Naive thymus-derived CD4-positive, alpha-beta T cell (primary cell): ENCODE data around the gene MLX. TPM values are rescaled to one million over a fixed set of nuclear protein-coding genes. Genes with fewer than 3 reads are reported as not detected.

Experiments
- ATAC-seq: fragments of 150-1000 bp; cut with Tn5 transposase; 2 replicates; pipeline ENCODE4 v1.10.0; 2021; ENCODE audit warnings: mild to moderate bottlenecking, moderate library complexity
- CTCF ChIA-PET: fragments of 350-600 bp; sonication (Branson Sonifier 250); formaldehyde crosslinking; loops from one replicate; lab custom pipeline; 2021; ENCODE audit warnings: antibody characterized with exemption; lab: Charles Lee
- POLR2A ChIA-PET: fragments of 350-600 bp; sonication (Branson Sonifier 250); formaldehyde crosslinking; loops from one replicate; lab custom pipeline; 2021; ENCODE audit warnings: antibody characterized with exemption, inconsistent platforms; lab: Charles Lee
- DNase-seq, 9 donors: peaks; one replicate each; pipeline versions ENCODE4 v3.0.0 to v3.0.0-alpha.2; 2020 to 2022; ENCODE audit warnings: mixed read lengths in 1 of 9
- H3K27ac ChIP-seq: one replicate; pipeline ENCODE4 v1.7.0; 2013; ENCODE audit warnings: mild to moderate bottlenecking, low read depth, low read length, moderate library complexity
- H3K27me3 ChIP-seq, 2 donors: one replicate each; pipeline ENCODE4 v1.7.0; 2013; ENCODE audit warnings: low read length in 2 of 2, mild to moderate bottlenecking in 2 of 2, moderate library complexity in 2 of 2; ENCODE audit not compliant: control insufficient read depth in 2 of 2, insufficient read depth in 2 of 2
- H3K36me3 ChIP-seq, 3 experiments: 1 replicate in 2 of 3; 2 replicates in 1 of 3; pipeline ENCODE4 v1.7.0; 2013; ENCODE audit warnings: low read length in 3 of 3, mild to moderate bottlenecking in 3 of 3, moderate library complexity in 1 of 3; ENCODE audit not compliant: insufficient read depth in 3 of 3, control insufficient read depth in 2 of 3
- H3K4me1 ChIP-seq, 2 donors: one replicate each; pipeline ENCODE4 v1.7.0; 2013; ENCODE audit warnings: low read length in 2 of 2, mild to moderate bottlenecking in 2 of 2, moderate library complexity in 1 of 2; ENCODE audit not compliant: control insufficient read depth in 2 of 2, insufficient read depth in 2 of 2
- H3K4me3 ChIP-seq: 2 replicates; pipeline ENCODE4 v1.7.0; 2013; ENCODE audit warnings: mild to moderate bottlenecking, low read length
- H3K9me3 ChIP-seq, 3 experiments: 1 replicate in 2 of 3; 2 replicates in 1 of 3; pipeline ENCODE4 v1.7.0; 2013; ENCODE audit warnings: low read length in 3 of 3; ENCODE audit not compliant: control insufficient read depth in 2 of 3
- H3K27ac Mint-ChIP-seq, 9 donors: one replicate each; pipeline ENCODE4 v1.8.0; 2020 to 2022; ENCODE audit warnings: mixed read lengths in 9 of 9, mild to moderate bottlenecking in 8 of 9, moderate library complexity in 5 of 9, inconsistent platforms in 2 of 9
- H3K27me3 Mint-ChIP-seq, 5 donors: one replicate each; pipeline ENCODE4 v1.8.0; 2021 to 2022; ENCODE audit warnings: mixed read lengths in 5 of 5, mild to moderate bottlenecking in 1 of 5
- H3K36me3 Mint-ChIP-seq, 5 donors: one replicate each; pipeline ENCODE4 v1.8.0; 2020 to 2022; ENCODE audit warnings: mixed read lengths in 5 of 5, mild to moderate bottlenecking in 3 of 5, inconsistent platforms in 1 of 5
- H3K4me1 Mint-ChIP-seq, 7 donors: one replicate each; pipeline ENCODE4 v1.8.0; 2020 to 2022; ENCODE audit warnings: mixed read lengths in 7 of 7, mild to moderate bottlenecking in 3 of 7, inconsistent platforms in 1 of 7
- H3K4me3 Mint-ChIP-seq, 10 donors: one replicate each; pipeline ENCODE4 v1.8.0; 2020 to 2022; ENCODE audit warnings: mild to moderate bottlenecking in 10 of 10, mixed read lengths in 10 of 10, moderate library complexity in 6 of 10, inconsistent platforms in 2 of 10
- H3K9me3 Mint-ChIP-seq, 11 donors: one replicate each; pipeline ENCODE4 v1.8.0; 2020 to 2022; ENCODE audit warnings: mixed read lengths in 11 of 11, mild to moderate bottlenecking in 4 of 11, inconsistent platforms in 1 of 11, moderate library complexity in 1 of 11
- intact Hi-C, 2 donors: fragments of 100-400 bp; cut with micrococcal nuclease; formaldehyde crosslinking; loops; one replicate each; pipeline ENCODE4 v1.15.1; 2023
- polyA plus RNA-seq, 2 donors: library from polyadenylated mRNA; unstranded; fragments of 300-500 nt; fragmentation: Illumina TruSeq; gene quantifications; one replicate each; pipeline ENCODE4 v1.2.3, GENCODE V29; 2021
- total RNA-seq, 6 experiments: library from RNA in 5 of 6; stranded (reverse) in 5 of 6; gene quantifications; 1 replicate in 5 of 6; 2 replicates in 1 of 6; pipeline ENCODE4 v1.2.3 and lab custom pipeline; 2021 to 2026

MLX gene
- total and polyA plus RNA-seq, 7 experiments from 2014 or later: 28.1 to 73.9 (median 50.1) TPM

GRCh38 chr17:42573095-42573494, 6.2 kb downstream of the MLX start:
- POLR2A ChIA-PET: interaction anchor here (1.6 kb wide), 1 partner anchor 11 kb away, joined by 4 read pairs; the partner anchor contains the start of gene COASY
- H3K27ac Mint-ChIP-seq: peak overlapping the region in 2 of 9 donors; percentile 26 to 86
- Histone ChIP-seq H3K27ac (no peak overlapping the region), H3K4me3 (no peak overlapping the region), H3K27me3 (no peaks in the 10 kb centered on the region), H3K9me3 (no peaks in the 10 kb centered on the region), H3K36me3 (peaks cover 21 to 70% (median 23%) of the 10 kb centered on the region in 3 experiments), H3K4me1 (peaks cover 6 to 9% of the 10 kb centered on the region in 2 donors)
- intact Hi-C loops: no loop called here
- CTCF ChIA-PET: interaction anchor here (0.6 to 1.6 kb wide), 2 partner anchors 9 to 96 kb away, joined by 3 read pairs; no protein-coding TSS in a partner anchor
- ATAC-seq (no peak), DNase-seq (no peak)
- peak overlapping the region in 3 of 10 donors; percentile 11 to 39 (median 17) for H3K4me3 Mint-ChIP-seq
- no peaks in the 10 kb centered on the region for H3K9me3 Mint-ChIP-seq
- no peaks in the 10 kb centered on the region for H3K27me3 Mint-ChIP-seq
- peaks cover 7 to 42% (median 13%) of the 10 kb centered on the region in 5 donors for H3K36me3 Mint-ChIP-seq
- H3K4me1 Mint-ChIP-seq: peaks cover 19 to 56% (median 40%) of the 10 kb centered on the region in 7 donors

GRCh38 chr17:42574463-42574862, 7.6 kb downstream of the MLX start:
- peaks cover 16 to 60% (median 35%) of the 10 kb centered on the region in 7 donors for H3K4me1 Mint-ChIP-seq
- H3K9me3 Mint-ChIP-seq: no peaks in the 10 kb centered on the region
- H3K9me3 ChIP-seq: no peaks in the 10 kb centered on the region
- H3K36me3 Mint-ChIP-seq: peaks cover 7 to 37% (median 13%) of the 10 kb centered on the region in 5 donors
- DNase-seq (no peak), ATAC-seq (no peak)
- CTCF ChIA-PET: interaction anchor here (0.6 kb wide), 1 partner anchor 558 kb away, joined by 4 read pairs; no protein-coding TSS in a partner anchor
- POLR2A ChIA-PET: interaction anchor here (0.6 to 1.9 kb wide), 2 partner anchors 9 to 106 kb away, joined by 3 to 4 read pairs; no protein-coding TSS in a partner anchor
- H3K27ac ChIP-seq: no peak overlapping the region
- no peaks in the 10 kb centered on the region for H3K27me3 Mint-ChIP-seq
- no peak overlapping the region for H3K4me3 Mint-ChIP-seq
- peaks cover 9 to 12% of the 10 kb centered on the region in 2 donors for H3K4me1 ChIP-seq
- no peak overlapping the region for H3K27ac Mint-ChIP-seq
- H3K4me3 ChIP-seq: no peak overlapping the region
- peaks cover 21 to 60% (median 23%) of the 10 kb centered on the region in 3 experiments for H3K36me3 ChIP-seq
- no peaks in the 10 kb centered on the region for H3K27me3 ChIP-seq
- intact Hi-C loops: no loop called here

- no peaks in the 10 kb centered on the region for H3K27me3 Mint-ChIP-seq
- H3K4me3 ChIP-seq: peak overlapping the region; percentile 96
- peak overlapping the region; percentile 58 to 97 (median 87) for H3K27ac Mint-ChIP-seq
- POLR2A ChIA-PET: interaction anchor here (1.3 to 4.2 kb wide), 8 partner anchors 8 to 183 kb away, joined by 3 to 28 read pairs (median 8); partner anchors contain the start of genes COASY, MLX, RETREG3 and TUBG1
- CTCF ChIA-PET: interaction anchor here (0.7 to 2.8 kb wide), 5 partner anchors 9 to 314 kb away, joined by 3 to 17 read pairs (median 9); partner anchors contain the start of genes RETREG3 and TUBG1
- no peaks in the 10 kb centered on the region for H3K9me3 Mint-ChIP-seq
- intact Hi-C loops: loop anchor here (1.0 to 5.0 kb wide), 9 partner anchors 10 to 420 kb away; partner anchors contain the start of genes COASY (in 1 of the 2), EZH1 (in 1 of the 2), MLX (in 1 of the 2) and RPL27 (in 1 of the 2)
- H3K27me3 ChIP-seq: no peaks in the 10 kb centered on the region
- peak overlapping the region; percentile 75 to 99 (median 92) for H3K4me3 Mint-ChIP-seq
- peak overlapping the region; percentile 87 for H3K27ac ChIP-seq
- DNase-seq: no peak
- H3K9me3 ChIP-seq: no peaks in the 10 kb centered on the region
- H3K4me1 ChIP-seq: peaks cover 9 to 12% of the 10 kb centered on the region in 2 donors
- no peak for ATAC-seq
- H3K36me3 Mint-ChIP-seq: peaks cover 7 to 27% (median 13%) of the 10 kb centered on the region in 5 donors
- H3K4me1 Mint-ChIP-seq: peaks cover 17 to 54% (median 40%) of the 10 kb centered on the region in 7 donors
- peaks cover 3 to 56% (median 17%) of the 10 kb centered on the region in 3 experiments for H3K36me3 ChIP-seq
These were observed 10.2 kb downstream of the MLX start for GRCh38 chr17:42577140-42577531.

GRCh38 chr17:42577532-42578281, 10.8 kb downstream of the MLX start, which contains the start of gene PSMC3IP:
Gene PSMC3IP (minus strand): TSS chr17:42577729. CDS start chr17:42577686, 43 bp downstream.
- no peaks in the 10 kb centered on the region for H3K9me3 ChIP-seq
- peaks cover 9 to 12% of the 10 kb centered on the region in 2 donors for H3K4me1 ChIP-seq
- ChIA-PET POLR2A (interaction anchor here (0.7 to 4.2 kb wide), 15 partner anchors 8 to 783 kb away, joined by 3 to 28 read pairs (median 5); partner anchors contain the start of genes COASY, MLX, NAGLU and RETREG3), CTCF (interaction anchor here (0.6 to 2.9 kb wide), 25 partner anchors 10 to 985 kb away, joined by 3 to 30 read pairs (median 4); partner anchors contain the start of genes PLEKHH3, RETREG3, RPL27 and TUBG1)
- no peaks in the 10 kb centered on the region for H3K27me3 ChIP-seq
- peak within 1 kb of the TSS; percentile 96 for H3K4me3 ChIP-seq
- DNase-seq (peak; percentile 74 to 95 (median 85)), ATAC-seq (peak; percentile 98)
- Mint-ChIP-seq H3K4me1 (peaks cover 17 to 53% (median 40%) of the 10 kb centered on the region in 7 donors), H3K27me3 (no peaks in the 10 kb centered on the region), H3K27ac (peak within 1 kb of the TSS; percentile 86 to 99 (median 96)), H3K4me3 (peak within 1 kb of the TSS; percentile 86 to 100 (median 96)), H3K36me3 (peaks cover 7 to 28% (median 16%) of the 10 kb centered on the region in 5 donors), H3K9me3 (no peaks in the 10 kb centered on the region)
- H3K27ac ChIP-seq: peak within 1 kb of the TSS; percentile 87
- peaks cover 6 to 56% (median 19%) of the 10 kb centered on the region in 3 experiments for H3K36me3 ChIP-seq
- intact Hi-C loops: loop anchor here (1.0 to 5.0 kb wide), 14 partner anchors 10 to 420 kb away; partner anchors contain the start of genes COASY (in 2 of the 2), RETREG3 (in 2 of the 2), TUBG1 (in 2 of the 2) and BECN1 (in 1 of the 2)

GRCh38 chr17:42578282-42578869, 11.5 kb downstream of the MLX start:
- ChIA-PET CTCF (interaction anchor here (0.6 to 2.9 kb wide), 28 partner anchors 8 to 984 kb away, joined by 3 to 30 read pairs (median 4); partner anchors contain the start of genes PLEKHH3, RETREG3, RPL27 and TUBG1), POLR2A (interaction anchor here (0.7 to 4.2 kb wide), 17 partner anchors 8 to 782 kb away, joined by 3 to 28 read pairs (median 4); partner anchors contain the start of genes COASY, MLX, NAGLU and RETREG3)
- Mint-ChIP-seq H3K9me3 (no peaks in the 10 kb centered on the region), H3K4me1 (peaks cover 17 to 49% (median 37%) of the 10 kb centered on the region in 7 donors), H3K36me3 (peaks cover 4 to 28% (median 14%) of the 10 kb centered on the region in 5 donors), H3K27me3 (no peaks in the 10 kb centered on the region), H3K4me3 (peak overlapping the region; percentile 86 to 100 (median 96)), H3K27ac (peak overlapping the region; percentile 86 to 99 (median 96))
- ATAC-seq: peak; percentile 66
- Histone ChIP-seq H3K36me3 (peaks cover 12 to 56% (median 14%) of the 10 kb centered on the region in 3 experiments), H3K4me1 (peaks cover 9 to 12% of the 10 kb centered on the region in 2 donors), H3K4me3 (peak overlapping the region; percentile 96), H3K27me3 (no peaks in the 10 kb centered on the region), H3K9me3 (no peaks in the 10 kb centered on the region), H3K27ac (peak overlapping the region; percentile 87)
- DNase-seq: peak; percentile 46 to 69 (median 63)
- intact Hi-C loops: loop anchor here (1.0 to 5.0 kb wide), 8 partner anchors 16 to 419 kb away; partner anchors contain the start of genes RETREG3 (in 2 of the 2), TUBG1 (in 2 of the 2), BECN1 (in 1 of the 2) and COASY (in 1 of the 2)
